GM23338 (cell line): ENCODE measurements around the gene MIER2. TPM values are rescaled to one million over a fixed set of nuclear protein-coding genes. Genes with fewer than 3 reads are reported as not detected.

Experiments used
- ATAC-seq: fragments of 200-7000 bp; cut with Tn5 transposase; 3 replicates; pipeline ENCODE4 v1.9.1; 2020
- DNase-seq: peaks from one replicate; pipeline ENCODE4 v3.0.0-alpha.2; 2015; ENCODE audit warnings: low spot score
- H2AFZ ChIP-seq: fragments of 200-600 bp; sonication (generic); 2 replicates; pipeline ENCODE4 v1.8.0; 2016; ENCODE audit warnings: antibody characterized with exemption, mild to moderate bottlenecking, moderate library complexity
- H3F3A ChIP-seq: fragments of 200-600 bp; sonication (generic); replicated peaks from 2 replicates; pipeline ENCODE4 v1.8.0; 2017; ENCODE audit warnings: antibody characterized with exemption, mixed run types, low read depth
- H3K27ac ChIP-seq: fragments of 200-600 bp; sonication (generic); 2 replicates; pipeline ENCODE4 v1.6.1; 2016; ENCODE audit warnings: low read depth
- H3K27me3 ChIP-seq: fragments of 200-600 bp; sonication (generic); 2 replicates; pipeline ENCODE4 v1.8.0; 2016; ENCODE audit warnings: mild to moderate bottlenecking, mixed run types, moderate library complexity; ENCODE audit not compliant: insufficient read depth
- H3K36me3 ChIP-seq: fragments of 200-600 bp; sonication (generic); 2 replicates; pipeline ENCODE4 v1.8.0; 2016; ENCODE audit warnings: mild to moderate bottlenecking; ENCODE audit not compliant: insufficient read depth
- H3K4me1 ChIP-seq: fragments of 200-600 bp; sonication (generic); 2 replicates; pipeline ENCODE4 v1.8.0; 2016; ENCODE audit warnings: mild to moderate bottlenecking, moderate library complexity; ENCODE audit not compliant: insufficient read depth
- H3K4me2 ChIP-seq: fragments of 200-600 bp; sonication (generic); 2 replicates; pipeline ENCODE4 v1.7.1; 2017; ENCODE audit warnings: mixed run types
- H3K4me3 ChIP-seq: fragments of 200-600 bp; sonication (generic); 2 replicates; pipeline ENCODE4 v1.6.1; 2016; ENCODE audit warnings: mixed run types
- H3K79me2 ChIP-seq: fragments of 200-600 bp; sonication (generic); replicated peaks from 2 replicates; pipeline ENCODE4 v1.8.0; 2017; ENCODE audit warnings: mild to moderate bottlenecking; ENCODE audit not compliant: insufficient read depth
- H3K9me2 ChIP-seq: fragments of 200-600 bp; sonication (generic); 2 replicates; pipeline ENCODE4 v1.8.0; 2017; ENCODE audit not compliant: insufficient read depth
- H4K20me1 ChIP-seq: fragments of 200-600 bp; sonication (generic); replicated peaks from 2 replicates; pipeline ENCODE4 v1.8.0; 2017; ENCODE audit warnings: mild to moderate bottlenecking; ENCODE audit not compliant: insufficient read depth
- H3K27ac Mint-ChIP-seq: 2 replicates; pipeline ENCODE4 v1.8.0; 2020; ENCODE audit warnings: inconsistent platforms, mild to moderate bottlenecking, moderate library complexity, mixed read lengths
- H3K27me3 Mint-ChIP-seq: 3 replicates; pipeline ENCODE4 v1.8.0; 2022; ENCODE audit warnings: low read depth, mild to moderate bottlenecking, moderate library complexity, mixed read lengths, inconsistent platforms; ENCODE audit not compliant: insufficient read depth, poor library complexity
- H3K36me3 Mint-ChIP-seq: 3 replicates; pipeline ENCODE4 v1.8.0; 2021; ENCODE audit warnings: low read depth, mild to moderate bottlenecking, inconsistent platforms, moderate library complexity, mixed read lengths
- H3K4me1 Mint-ChIP-seq: 3 replicates; pipeline ENCODE4 v1.8.0; 2020; ENCODE audit warnings: mild to moderate bottlenecking, inconsistent platforms, mixed read lengths
- H3K4me3 Mint-ChIP-seq: 3 replicates; pipeline ENCODE4 v1.8.0; 2021; ENCODE audit warnings: moderate library complexity, mild to moderate bottlenecking, inconsistent platforms, mixed read lengths
- H3K9me3 Mint-ChIP-seq: 3 replicates; pipeline ENCODE4 v1.8.0; 2020; ENCODE audit warnings: moderate library complexity, mild to moderate bottlenecking, inconsistent platforms, mixed read lengths
- CREB1 ChIP-seq: fragments of 250-450 bp; sonication (Bioruptor Pico); IDR thresholded peaks from 2 replicates; pipeline ENCODE4 v1.5.0; 2020; ENCODE audit warnings: low read depth, mild to moderate bottlenecking, moderate library complexity
- CTCF ChIP-seq, 2 experiments: fragments of 200-600 bp in 1 of 2; sonication (generic) in 1 of 2; conservative IDR thresholded peaks; 2 replicates each; pipeline versions ENCODE4 v1.5.1 to v1.6.1; 2016 to 2017; ENCODE audit warnings: antibody characterized with exemption in 2 of 2, low read depth in 2 of 2, mild to moderate bottlenecking in 2 of 2, moderate library complexity in 1 of 2
- ETS1 ChIP-seq: IDR thresholded peaks from 2 replicates; pipeline ENCODE4 v1.6.1; 2016; ENCODE audit warnings: antibody characterized with exemption
- EZH2 ChIP-seq: fragments of 200-600 bp; sonication (generic); IDR thresholded peaks from one replicate; pipeline ENCODE4 v1.8.0; 2017; ENCODE audit warnings: antibody characterized with exemption, mild to moderate bottlenecking, low read depth; ENCODE audit not compliant: unreplicated experiment
- EZH2phosphoT487 ChIP-seq: fragments of 200-600 bp; sonication (generic); IDR thresholded peaks from one replicate; pipeline ENCODE4 v1.8.1; 2018; ENCODE audit warnings: antibody characterized with exemption; ENCODE audit not compliant: unreplicated experiment
- JUNB ChIP-seq: IDR thresholded peaks from one replicate; pipeline ENCODE4 v1.6.1; 2016; ENCODE audit warnings: antibody characterized with exemption; ENCODE audit not compliant: unreplicated experiment
- NANOG ChIP-seq: IDR thresholded peaks from 2 replicates; pipeline ENCODE4 v1.6.1; 2016; ENCODE audit warnings: antibody characterized with exemption, borderline replicate concordance
- POLR2AphosphoS5 ChIP-seq: IDR thresholded peaks from 2 replicates; pipeline ENCODE4 v1.6.1; 2016; ENCODE audit warnings: antibody characterized with exemption, low read depth
- REST ChIP-seq: IDR thresholded peaks from one replicate; pipeline ENCODE4 v1.6.1; 2018; ENCODE audit warnings: antibody characterized with exemption; ENCODE audit not compliant: unreplicated experiment
- STAT1 ChIP-seq: IDR thresholded peaks from one replicate; pipeline ENCODE4 v1.6.1; 2016; ENCODE audit warnings: antibody characterized with exemption; ENCODE audit not compliant: unreplicated experiment
- ZNF114 ChIP-seq: fragments of 250-450 bp; sonication (Bioruptor Pico); IDR thresholded peaks from 2 replicates; pipeline ENCODE4 v1.5.0; 2020; ENCODE audit warnings: mild to moderate bottlenecking, moderate library complexity
- ZNF331 ChIP-seq: fragments of 250-450 bp; sonication (Bioruptor Pico); IDR thresholded peaks from 2 replicates; pipeline ENCODE4 v1.5.0; 2020; ENCODE audit warnings: low read depth, mild to moderate bottlenecking, moderate library complexity
- ZNF462 ChIP-seq: fragments of 250-450 bp; sonication (Bioruptor Pico); IDR thresholded peaks from 2 replicates; pipeline ENCODE4 v1.5.0; 2020; ENCODE audit warnings: mild to moderate bottlenecking, moderate library complexity
- polyA plus RNA-seq: library from polyadenylated mRNA; unstranded; fragments of >200 nt; fragmentation: Nextera tagmentation; extraction: Ambion mirVana; gene quantifications from 2 replicates; pipeline ENCODE4 v1.2.1, GENCODE V29; 2016
- total RNA-seq: library from RNA; depleted of rRNA; stranded (reverse); fragments of >200 nt; shearing (Covaris generic); gene quantifications from 2 replicates; pipeline ENCODE4 v1.2.3, GENCODE V29; 2014

MIER2 gene
- total and polyA plus RNA-seq, 2 experiments from 2014 or later = 30.2 to 37.9 TPM

GRCh38 chr19:330503-330902 is 14.1 kb downstream of the MIER2 start:
- Mint-ChIP-seq H3K27ac (no peak overlapping the region), H3K9me3 (peaks cover 12% of the 10 kb centered on the region), H3K4me3 (no peak overlapping the region), H3K27me3 (no peaks in the 10 kb centered on the region), H3K36me3 (peaks cover 77% of the 10 kb centered on the region), H3K4me1 (no peaks in the 10 kb centered on the region)
- no peaks in the 10 kb centered on the region for H3K4me1 ChIP-seq
- H3F3A ChIP-seq = no peaks in the 10 kb centered on the region
- no peak overlapping the region for H3K27ac ChIP-seq
- no peak for DNase-seq
- peaks cover 12% of the 10 kb centered on the region for H4K20me1 ChIP-seq
- H3K4me3 ChIP-seq = no peak overlapping the region
- H3K9me2 ChIP-seq = no peaks in the 10 kb centered on the region
- no peak overlapping the region for H3K4me2 ChIP-seq
- H3K36me3 ChIP-seq = peaks cover 21% of the 10 kb centered on the region
- no peak for ATAC-seq
- H3K27me3 ChIP-seq = no peaks in the 10 kb centered on the region
- TF ChIP-seq ZNF114 (CRISPR knock-in tag) (no peak), CTCF (conservative IDR thresholded peaks at IDR 0.05; ENCODE audit: low read depth in 2 of 2) (no peak), REST (no peak), ZNF331 (CRISPR knock-in tag) (no peak), EZH2 (no peak), EZH2phosphoT487 (no peak), JUNB (no peak), ZNF462 (CRISPR knock-in tag) (no peak), NANOG (no peak), ETS1 (no peak), STAT1 (no peak), POLR2AphosphoS5 (no peak), CREB1 (CRISPR knock-in tag) (no peak)
- no peak overlapping the region for H2AFZ ChIP-seq
- H3K79me2 ChIP-seq = peaks cover 59% of the 10 kb centered on the region
